Measurements from ENCODE around the gene LAMC3.

GRCh38 chr9:131028221-131028884 is 19.4 kb downstream of the LAMC3 start:
- TF ChIP-seq POLR2A (IDR thresholded peaks at IDR 0.05), result no peak
- TF ChIP-seq CTCF (IDR thresholded peaks at IDR 0.05), result no peak
- no peak for TF ChIP-seq EP300 (IDR thresholded peaks at IDR 0.05; ENCODE audit: low read depth)
- TF ChIP-seq POLR2AphosphoS5 (IDR thresholded peaks at IDR 0.05), result no peak
